Ectodermal cell (in vitro differentiated cells): ENCODE measurements around the gene ZMYM1.
"Not testable (repeated sequence)": the region's sequence is repeated elsewhere in the genome, so short reads cannot be mapped to it uniquely, and the experiment has no call there.

ENCODE experiments used
- H3K27ac ChIP-seq: 2 replicates; pipeline ENCODE4 v1.7.0; 2013; ENCODE audit warnings: mild to moderate bottlenecking, low read depth, low read length; ENCODE audit not compliant: insufficient read depth, poor library complexity, severe bottlenecking
- H3K27me3 ChIP-seq: 2 replicates; pipeline ENCODE4 v1.7.0; 2013; ENCODE audit warnings: mild to moderate bottlenecking, low read length; ENCODE audit not compliant: insufficient read depth, control insufficient read depth, poor library complexity, severe bottlenecking
- H3K36me3 ChIP-seq: one replicate; pipeline ENCODE4 v1.7.0; 2013; ENCODE audit warnings: low read length; ENCODE audit not compliant: control insufficient read depth, insufficient read depth
- H3K4me1 ChIP-seq: one replicate; pipeline ENCODE4 v1.7.0; 2013; ENCODE audit warnings: low read length; ENCODE audit not compliant: control insufficient read depth, insufficient read depth
- H3K4me3 ChIP-seq: 2 replicates; pipeline ENCODE4 v1.7.0; 2013; ENCODE audit warnings: low read depth, low read length, control low read depth; ENCODE audit not compliant: insufficient read depth
- H3K9me3 ChIP-seq: 2 replicates; pipeline ENCODE4 v1.7.0; 2013; ENCODE audit warnings: mild to moderate bottlenecking, low read length, moderate library complexity; ENCODE audit not compliant: control insufficient read depth
- WGBS, 2 experiments: methylation state at CpG; one replicate each; pipeline ENCODE4 v1.1.7; 2013; ENCODE audit warnings: missing lambda C conversion rate in 2 of 2; 5-methylcytosine and 5-hydroxymethylcytosine counted together

The ZMYM1 gene

DNA sequence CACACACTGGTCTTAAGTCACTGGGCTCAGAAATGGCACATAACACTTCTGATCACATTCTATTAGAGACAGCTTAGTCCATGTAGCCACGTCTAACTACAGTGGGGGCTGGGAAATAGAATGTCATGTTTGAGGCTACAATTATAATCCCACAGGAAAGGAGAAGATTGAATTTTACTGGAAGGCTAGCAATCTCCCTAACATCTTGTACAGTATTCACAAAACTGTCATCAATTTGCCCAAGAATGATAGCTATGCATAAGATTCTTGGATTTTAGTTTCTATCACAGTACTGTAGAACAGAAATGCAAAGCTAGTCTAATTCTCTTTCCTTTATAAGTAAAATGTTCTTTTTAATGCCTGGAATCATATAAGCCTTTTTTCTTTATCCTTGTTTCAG, 34.8 kb upstream of the ZMYM1 start:
- H3K36me3 ChIP-seq: no peaks in the 10 kb centered on the region
- H3K9me3 ChIP-seq: no peaks in the 10 kb centered on the region
- H3K4me1 ChIP-seq: no peaks in the 10 kb centered on the region
- H3K27me3 ChIP-seq: no peaks in the 10 kb centered on the region
- 71 to 80% methylated on average over 1 of the region's 1 CpG for WGBS, 2 experiments
- H3K4me3 ChIP-seq: no peak overlapping the region
- no peak overlapping the region for H3K27ac ChIP-seq

DNA sequence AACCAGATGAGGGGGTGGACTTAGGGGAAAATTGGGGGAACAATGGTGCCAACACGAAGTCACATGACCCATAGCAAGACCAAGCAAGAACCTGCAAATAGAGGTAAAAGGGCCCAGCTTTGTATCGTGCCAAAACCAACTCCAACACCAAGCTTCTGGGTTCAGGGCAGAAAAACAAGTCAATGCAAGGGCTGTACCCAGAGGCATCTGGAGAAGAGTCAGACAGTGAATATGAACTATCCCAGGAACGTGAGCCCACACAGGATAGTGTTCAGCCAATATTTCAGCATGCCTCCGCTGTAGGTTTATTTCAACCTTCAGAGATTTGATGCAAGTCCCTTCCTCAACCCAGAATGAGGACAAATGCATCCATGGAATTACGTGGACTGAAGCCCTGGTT, 32.5 kb upstream of the ZMYM1 start:
- H3K9me3 ChIP-seq: no peaks in the 10 kb centered on the region
- WGBS, 2 experiments: 89 to 90% methylated on average over 5 of the region's 5 CpGs
- H3K4me1 ChIP-seq: no peaks in the 10 kb centered on the region
- no peaks in the 10 kb centered on the region for H3K27me3 ChIP-seq
- no peak overlapping the region for H3K27ac ChIP-seq
- H3K36me3 ChIP-seq: no peaks in the 10 kb centered on the region
- H3K4me3 ChIP-seq: no peak overlapping the region

DNA sequence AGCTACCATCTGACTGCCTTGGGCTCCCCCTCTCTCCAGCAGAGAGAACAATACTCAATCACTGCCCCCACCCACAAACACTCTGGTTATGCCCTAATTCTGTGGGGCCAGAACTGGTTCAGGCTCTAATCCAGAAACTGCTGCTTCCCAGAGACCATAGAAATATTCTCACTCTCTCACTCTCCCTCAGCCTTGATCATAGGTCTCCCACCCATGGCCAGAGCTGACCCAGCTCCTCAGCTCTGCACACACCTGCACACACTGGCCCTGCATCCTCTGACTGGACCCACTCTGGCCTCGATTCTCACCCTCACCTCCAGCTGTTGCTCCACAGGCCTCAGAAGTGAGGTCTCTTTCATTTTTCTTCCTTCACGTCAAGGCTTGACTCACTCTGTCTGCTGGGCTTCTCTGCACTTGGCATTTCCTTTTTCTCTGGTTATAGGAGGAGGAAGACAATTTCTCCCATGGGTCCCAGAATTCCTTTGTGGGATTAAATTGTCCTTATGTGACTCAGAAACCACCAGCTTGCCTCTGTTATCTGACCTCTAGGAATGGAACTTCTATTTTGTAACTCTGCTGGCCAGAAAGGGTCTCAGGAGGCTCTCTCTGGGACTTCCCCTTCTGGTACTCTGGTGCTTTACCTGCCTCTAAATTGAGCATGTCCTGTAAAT, 31.9 kb upstream of the ZMYM1 start:
- no peak overlapping the region for H3K4me3 ChIP-seq
- no peaks in the 10 kb centered on the region for H3K4me1 ChIP-seq
- no peaks in the 10 kb centered on the region for H3K27me3 ChIP-seq
- H3K9me3 ChIP-seq: no peaks in the 10 kb centered on the region
- H3K27ac ChIP-seq: no peak overlapping the region
- no peaks in the 10 kb centered on the region for H3K36me3 ChIP-seq
- WGBS, 2 experiments: 72 to 95% methylated on average over 2 of the region's 2 CpGs

DNA sequence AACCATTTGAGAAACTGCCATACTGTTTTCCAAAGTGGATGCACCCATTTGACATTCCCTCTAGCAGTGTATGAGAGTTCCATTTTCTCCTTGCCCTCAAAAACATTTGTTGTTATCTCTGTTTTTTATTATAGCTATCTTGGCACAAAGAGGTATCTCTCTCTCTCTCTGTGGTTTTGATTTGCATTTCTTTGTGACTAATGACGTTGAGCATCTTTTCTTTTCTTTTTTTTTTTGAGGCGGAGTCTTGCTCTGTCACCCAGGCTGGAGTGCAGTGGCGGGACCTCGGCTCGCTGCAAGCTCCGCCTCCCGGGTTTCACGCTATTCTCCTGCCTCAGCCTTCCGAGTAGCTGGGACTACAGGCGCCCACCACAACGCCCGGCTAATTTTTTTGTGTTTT, 30.1 kb upstream of the ZMYM1 start:
- H3K27ac ChIP-seq: no peak overlapping the region

DNA sequence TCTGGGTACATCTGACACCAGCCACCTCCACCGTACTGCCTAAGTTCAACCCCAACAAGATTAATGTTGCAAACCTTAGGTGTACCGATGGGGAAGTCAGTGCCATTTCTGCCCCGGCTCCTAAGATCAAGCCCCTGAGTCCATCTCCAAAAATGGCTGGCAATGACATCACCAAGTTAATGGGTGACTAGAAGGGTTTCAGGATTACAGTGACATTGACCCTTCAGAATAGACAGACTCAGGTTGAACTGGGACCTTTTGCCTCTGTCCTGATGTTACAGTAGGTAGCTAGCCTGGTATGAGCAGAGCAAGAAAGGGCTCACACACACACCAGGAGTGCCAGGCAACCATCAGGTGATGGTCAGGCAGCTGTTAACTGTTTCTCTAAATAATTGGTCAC, 25.8 kb upstream of the ZMYM1 start:
- Histone ChIP-seq H3K9me3 (no peaks in the 10 kb centered on the region), H3K27ac (no peak overlapping the region), H3K36me3 (no peaks in the 10 kb centered on the region), H3K4me3 (no peak overlapping the region), H3K27me3 (no peaks in the 10 kb centered on the region), H3K4me1 (no peaks in the 10 kb centered on the region)
- WGBS, 2 experiments: 95 to 96% methylated on average over 3 of the region's 3 CpGs

More for the DNA sequence above, 30.1 kb upstream of the ZMYM1 start:
- 60 to 69% methylated on average over 12 of the region's 12 CpGs for WGBS, 2 experiments
- Histone ChIP-seq H3K4me1 (no peaks in the 10 kb centered on the region), H3K36me3 (no peaks in the 10 kb centered on the region), H3K27me3 (no peaks in the 10 kb centered on the region), H3K9me3 (no peaks in the 10 kb centered on the region), H3K4me3 (no peak overlapping the region)

DNA sequence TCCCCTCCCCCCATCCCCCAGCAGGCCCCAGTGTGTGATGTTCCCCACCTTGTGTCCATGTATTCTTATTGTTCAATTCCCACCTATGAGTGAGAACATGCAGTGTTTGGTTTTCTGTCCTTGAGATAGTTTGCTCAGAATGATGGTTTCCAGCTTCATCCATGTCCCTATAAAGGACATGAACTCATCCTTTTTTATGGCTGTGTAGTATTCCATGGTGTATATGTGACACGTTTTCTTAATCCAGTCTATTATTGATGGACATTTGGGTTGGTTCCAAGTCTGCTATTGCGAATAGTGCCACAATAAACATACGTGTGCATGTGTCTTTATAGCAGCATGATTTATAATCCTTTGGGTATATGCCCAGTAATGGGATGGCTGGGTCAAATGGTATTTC, 24.9 kb upstream of the ZMYM1 start:
- H3K4me1 ChIP-seq, H3K9me3 ChIP-seq, H3K4me3 ChIP-seq, H3K27me3 ChIP-seq, H3K36me3 ChIP-seq, H3K27ac ChIP-seq: not testable (repeated sequence)
- 78 to 91% methylated on average over 2 of the region's 3 CpGs for WGBS, 2 experiments

DNA sequence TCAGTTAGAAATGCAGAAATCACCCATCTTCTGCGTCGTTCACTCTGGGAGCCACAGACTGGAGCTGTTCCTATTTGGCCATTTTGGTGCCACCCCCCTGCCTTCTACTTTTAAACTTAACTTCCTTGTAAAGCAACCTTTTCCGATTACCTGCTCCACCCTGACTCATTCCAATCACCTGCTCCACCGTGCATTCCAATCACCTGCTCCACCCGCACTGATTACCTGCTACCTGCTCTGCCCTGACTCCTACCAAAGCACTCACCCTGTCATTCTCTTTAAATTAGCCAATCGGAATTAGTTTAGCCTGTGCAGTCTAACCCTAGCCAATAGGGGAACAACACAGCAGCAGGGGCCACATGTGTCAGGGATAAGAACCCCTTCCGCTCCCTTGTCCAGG, 20.9 kb upstream of the ZMYM1 start:
- 93% methylated on average over 7 of the region's 7 CpGs for WGBS, 2 experiments
- not testable (repeated sequence) for H3K9me3 ChIP-seq, H3K27me3 ChIP-seq, H3K27ac ChIP-seq, H3K4me3 ChIP-seq, H3K4me1 ChIP-seq, H3K36me3 ChIP-seq

DNA sequence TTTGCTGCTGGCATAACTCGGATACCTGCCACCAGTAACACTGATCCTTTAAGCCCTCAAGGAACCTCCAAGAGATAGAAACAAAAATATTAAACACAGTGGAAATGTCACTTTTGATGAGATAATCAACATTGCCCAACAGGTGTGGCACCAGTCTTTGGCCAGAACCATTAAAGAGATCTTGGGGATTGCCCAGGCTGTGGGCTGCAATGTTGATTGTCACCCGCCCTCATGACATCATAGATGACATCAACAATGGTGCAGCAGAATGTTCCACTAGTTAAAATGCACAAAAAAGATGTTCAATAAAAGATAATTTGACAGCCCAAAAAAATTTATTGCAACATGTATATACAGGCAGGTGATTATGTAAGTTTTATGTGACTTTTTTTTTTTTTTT, 20.2 kb upstream of the ZMYM1 start:
- Histone ChIP-seq H3K4me1 (no peaks in the 10 kb centered on the region), H3K27ac (no peak overlapping the region), H3K36me3 (no peaks in the 10 kb centered on the region), H3K9me3 (no peaks in the 10 kb centered on the region), H3K27me3 (no peaks in the 10 kb centered on the region), H3K4me3 (no peak overlapping the region)
- whole genome bisulfite sequencing, 2 experiments: 91 to 94% methylated on average over 2 of the region's 2 CpGs

DNA sequence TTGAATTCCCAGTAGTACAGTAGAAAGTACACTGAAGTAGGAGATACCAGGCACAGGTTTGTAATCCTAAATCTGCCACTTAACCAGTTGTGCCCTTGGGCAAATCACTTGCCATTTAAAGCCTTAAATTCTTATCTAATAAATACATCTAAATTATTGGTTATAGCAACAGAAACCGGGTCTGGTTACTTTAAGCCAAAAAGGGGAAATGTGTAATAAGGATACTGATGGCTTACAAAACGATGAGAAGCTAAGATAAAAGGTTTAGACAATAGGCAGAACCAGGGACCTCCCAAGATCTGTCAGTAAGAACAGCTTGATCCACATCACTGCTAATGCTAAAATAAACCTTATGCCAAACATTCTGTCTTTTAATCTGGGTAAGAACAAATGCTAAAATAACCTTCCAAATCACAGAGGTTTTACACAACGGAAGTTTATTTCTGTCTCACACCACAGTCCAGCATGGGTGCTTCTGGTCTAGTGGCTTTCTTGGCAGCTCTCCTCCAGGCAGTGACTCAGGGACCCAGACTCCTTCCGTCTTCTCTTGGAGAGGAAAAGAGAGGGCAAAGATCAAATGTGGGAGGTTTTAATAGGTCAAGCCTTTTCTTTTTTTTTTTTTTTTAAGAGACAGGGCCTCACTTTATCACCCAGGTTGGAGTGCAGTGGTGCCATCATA, 16.5 kb upstream of the ZMYM1 start:
- no peaks in the 10 kb centered on the region for H3K27me3 ChIP-seq
- 86 to 88% methylated on average over 4 of the region's 4 CpGs for WGBS, 2 experiments
- no peaks in the 10 kb centered on the region for H3K9me3 ChIP-seq
- no peak overlapping the region for H3K27ac ChIP-seq
- H3K4me1 ChIP-seq: no peaks in the 10 kb centered on the region
- no peaks in the 10 kb centered on the region for H3K36me3 ChIP-seq
- H3K4me3 ChIP-seq: no peak overlapping the region

DNA sequence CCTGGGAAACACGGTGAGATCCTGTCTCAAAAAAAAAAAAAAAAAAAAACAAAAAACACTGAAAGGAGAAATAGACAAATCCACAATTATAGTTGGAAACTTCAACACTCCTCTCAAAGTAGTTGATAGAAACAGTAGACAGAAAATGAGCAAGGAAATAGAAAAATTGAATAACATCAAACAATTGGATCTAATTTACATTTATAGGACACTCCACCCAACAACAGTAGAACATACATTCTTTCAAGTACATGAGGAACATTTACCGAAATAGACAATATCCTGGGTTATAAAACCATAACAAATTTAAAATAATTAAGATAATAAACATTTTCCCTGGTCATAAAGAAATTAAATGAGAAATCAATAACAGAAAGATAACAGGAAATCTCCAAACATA, 14.9 kb upstream of the ZMYM1 start:
- Histone ChIP-seq H3K9me3 (no peaks in the 10 kb centered on the region), H3K4me1 (no peaks in the 10 kb centered on the region), H3K4me3 (no peak overlapping the region), H3K27me3 (no peaks in the 10 kb centered on the region), H3K27ac (no peak overlapping the region), H3K36me3 (no peaks in the 10 kb centered on the region)
- WGBS, 2 experiments: 82 to 88% methylated on average over 1 of the region's 2 CpGs
